HepG2 (cell line): ENCODE data around the gene COL18A1. TPM values are rescaled to one million over a fixed set of nuclear protein-coding genes. Genes with fewer than 3 reads are reported as not detected.

ENCODE experiments used
- HOXD1 ChIP-seq: sonication (generic); formaldehyde crosslinking; IDR thresholded peaks from 2 replicates; pipeline ENCODE4 v1.5.0; 2020; ENCODE audit warnings: missing genetic modification reagents
- IRX3 ChIP-seq: sonication (generic); formaldehyde crosslinking; IDR thresholded peaks from 2 replicates; pipeline ENCODE4 v1.8.1; 2023; ENCODE audit warnings: mild to moderate bottlenecking, low read depth, missing genetic modification reagents, borderline replicate concordance
- KMT2A ChIP-seq: sonication (generic); formaldehyde crosslinking; IDR thresholded peaks from 2 replicates; pipeline ENCODE4 v1.4.0; 2020; ENCODE audit warnings: missing genetic modification reagents
- MBNL3 ChIP-seq: fragments of 250-450 bp; sonication (Bioruptor Pico); conservative IDR thresholded peaks from 2 replicates; pipeline ENCODE4 v1.8.0; 2022; ENCODE audit warnings: mild to moderate bottlenecking, inconsistent platforms
- MIER3 ChIP-seq: IDR thresholded peaks from 2 replicates; pipeline ENCODE4 v1.6.1; 2016; ENCODE audit warnings: missing compliant biosample characterization, borderline replicate concordance
- RFXAP ChIP-seq: sonication (generic); formaldehyde crosslinking; IDR thresholded peaks from 2 replicates; pipeline ENCODE4 v1.4.0; 2020; ENCODE audit warnings: missing genetic modification reagents, borderline replicate concordance
- SNAI1 ChIP-seq: sonication (generic); formaldehyde crosslinking; IDR thresholded peaks from 2 replicates; pipeline ENCODE4 v1.5.0; 2020; ENCODE audit warnings: mild to moderate bottlenecking, missing genetic modification reagents, borderline replicate concordance
- ZNF20 ChIP-seq: sonication (generic); formaldehyde crosslinking; IDR thresholded peaks from 2 replicates; pipeline ENCODE4 v1.4.0; 2020; ENCODE audit warnings: mild to moderate bottlenecking, moderate library complexity, missing genetic modification reagents
- ZNF234 ChIP-seq: sonication (generic); formaldehyde crosslinking; conservative IDR thresholded peaks from 2 replicates; pipeline ENCODE4 v1.5.1; 2020; ENCODE audit warnings: mild to moderate bottlenecking, missing genetic modification reagents
- ZNF577 ChIP-seq: sonication (generic); formaldehyde crosslinking; IDR thresholded peaks from 2 replicates; pipeline ENCODE4 v1.4.0; 2020; ENCODE audit warnings: mild to moderate bottlenecking, low read depth, missing genetic modification reagents, borderline replicate concordance
- polyA plus RNA-seq, 8 experiments: library from polyadenylated mRNA; depleted of rRNA in 3 of 8; stranded (reverse) in 7 of 8; unstranded in 1 of 8; fragments of >200 nt; fragmentation: Illumina TruSeq in 4 of 8; extraction: Trizol in 4 of 8; gene quantifications; 2 replicates each; pipeline versions ENCODE4 v1.2.1 to v1.2.3, GENCODE V29; 2011 to 2016; ENCODE audit warnings: low read depth in 4 of 8, missing spikeins in 1 of 8, mixed read lengths in 1 of 8; ENCODE audit not compliant: insufficient read depth in 1 of 8
- total RNA-seq, 5 experiments: library from RNA; depleted of rRNA; stranded (reverse); fragments of >200 nt; fragmentation: Illumina TruSeq; extraction: Trizol; gene quantifications; 2 replicates each; pipeline ENCODE4 v1.2.3, GENCODE V29; 2016; ENCODE audit warnings: low read depth in 1 of 5
- TF ChIP-seq, protein P1 (sequence below): sonication (generic); formaldehyde crosslinking; IDR thresholded peaks from 2 replicates; pipeline ENCODE4 v1.4.0; 2020; ENCODE audit warnings: missing genetic modification reagents, borderline replicate concordance
- TF ChIP-seq, protein P2 (sequence below): sonication (generic); formaldehyde crosslinking; IDR thresholded peaks from 2 replicates; pipeline ENCODE4 v1.5.0; 2020; ENCODE audit warnings: mild to moderate bottlenecking, low read depth, missing genetic modification reagents, borderline replicate concordance
- TF ChIP-seq, protein P3 (sequence below): sonication (generic); formaldehyde crosslinking; conservative IDR thresholded peaks from 2 replicates; pipeline ENCODE4 v1.5.0; 2020; ENCODE audit warnings: missing genetic modification reagents
- TF ChIP-seq, protein P4 (sequence below): sonication (generic); formaldehyde crosslinking; IDR thresholded peaks from 2 replicates; pipeline ENCODE4 v1.5.1; 2020; ENCODE audit warnings: mild to moderate bottlenecking, missing genetic modification reagents, borderline replicate concordance
- TF ChIP-seq, protein P5 (sequence below): sonication (generic); formaldehyde crosslinking; conservative IDR thresholded peaks from 2 replicates; pipeline ENCODE4 v1.4.0; 2020; ENCODE audit warnings: missing genetic modification reagents

Gene COL18A1
- total and polyA plus RNA-seq, 2 of the 13 experiments (the other 11 are each of a cell fraction or from before 2014, with no cell fraction given), result 79.0 to 102 TPM

DNA sequence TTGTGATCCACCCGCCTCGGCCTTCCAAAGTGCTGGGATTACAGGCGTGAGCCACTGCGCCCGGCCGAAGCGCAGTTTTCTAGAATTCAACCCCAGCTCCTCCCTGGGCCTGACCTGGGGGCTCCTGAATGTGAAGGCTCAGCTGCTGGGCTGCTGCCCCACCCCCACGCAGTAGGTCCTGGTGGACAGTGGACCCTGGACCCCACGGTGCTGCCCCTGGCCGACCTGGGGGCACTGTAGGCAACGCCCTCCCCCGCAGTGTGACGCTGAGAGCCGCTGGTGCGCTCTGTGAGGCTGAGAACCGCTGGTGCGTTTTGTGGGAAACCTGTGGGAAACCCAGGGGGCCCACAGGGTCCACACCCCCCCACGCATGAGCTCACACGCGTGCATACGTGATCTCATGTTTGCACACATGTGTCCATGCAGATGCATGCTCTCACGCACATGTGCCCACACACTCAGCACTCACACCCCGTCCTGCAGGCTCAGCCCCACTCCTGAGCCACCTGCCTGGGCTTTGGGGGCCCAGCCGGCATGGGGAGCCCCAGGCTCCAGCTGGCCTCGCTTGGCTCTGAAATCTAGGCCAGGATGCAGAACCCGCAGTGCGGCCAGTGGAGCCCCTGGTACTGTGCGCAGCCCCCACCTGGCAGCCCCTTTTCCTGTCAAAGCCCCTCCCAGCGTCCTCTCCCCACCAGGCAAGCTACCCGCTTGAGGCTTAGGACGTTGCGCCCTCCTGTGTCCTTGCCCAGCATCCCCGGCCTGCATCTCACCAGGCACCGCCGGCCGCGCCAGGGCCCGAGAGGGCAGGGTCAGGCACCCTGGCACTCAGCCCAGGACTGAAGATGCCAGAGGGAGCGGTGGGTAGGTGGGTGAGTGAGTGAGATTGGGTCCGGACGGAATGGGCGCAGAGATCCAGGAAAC, 67.7 kb downstream of the COL18A1 start (continued):
- TF ChIP-seq, protein P1, sequence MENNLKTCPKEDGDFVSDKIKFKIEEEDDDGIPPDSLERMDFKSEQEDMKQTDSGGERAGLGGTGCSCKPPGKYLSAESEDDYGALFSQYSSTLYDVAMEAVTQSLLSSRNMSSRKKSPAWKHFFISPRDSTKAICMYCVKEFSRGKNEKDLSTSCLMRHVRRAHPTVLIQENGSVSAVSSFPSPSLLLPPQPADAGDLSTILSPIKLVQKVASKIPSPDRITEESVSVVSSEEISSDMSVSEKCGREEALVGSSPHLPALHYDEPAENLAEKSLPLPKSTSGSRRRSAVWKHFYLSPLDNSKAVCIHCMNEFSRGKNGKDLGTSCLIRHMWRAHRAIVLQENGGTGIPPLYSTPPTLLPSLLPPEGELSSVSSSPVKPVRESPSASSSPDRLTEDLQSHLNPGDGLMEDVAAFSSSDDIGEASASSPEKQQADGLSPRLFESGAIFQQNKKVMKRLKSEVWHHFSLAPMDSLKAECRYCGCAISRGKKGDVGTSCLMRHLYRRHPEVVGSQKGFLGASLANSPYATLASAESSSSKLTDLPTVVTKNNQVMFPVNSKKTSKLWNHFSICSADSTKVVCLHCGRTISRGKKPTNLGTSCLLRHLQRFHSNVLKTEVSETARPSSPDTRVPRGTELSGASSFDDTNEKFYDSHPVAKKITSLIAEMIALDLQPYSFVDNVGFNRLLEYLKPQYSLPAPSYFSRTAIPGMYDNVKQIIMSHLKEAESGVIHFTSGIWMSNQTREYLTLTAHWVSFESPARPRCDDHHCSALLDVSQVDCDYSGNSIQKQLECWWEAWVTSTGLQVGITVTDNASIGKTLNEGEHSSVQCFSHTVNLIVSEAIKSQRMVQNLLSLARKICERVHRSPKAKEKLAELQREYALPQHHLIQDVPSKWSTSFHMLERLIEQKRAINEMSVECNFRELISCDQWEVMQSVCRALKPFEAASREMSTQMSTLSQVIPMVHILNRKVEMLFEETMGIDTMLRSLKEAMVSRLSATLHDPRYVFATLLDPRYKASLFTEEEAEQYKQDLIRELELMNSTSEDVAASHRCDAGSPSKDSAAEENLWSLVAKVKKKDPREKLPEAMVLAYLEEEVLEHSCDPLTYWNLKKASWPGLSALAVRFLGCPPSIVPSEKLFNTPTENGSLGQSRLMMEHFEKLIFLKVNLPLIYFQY, result no peak
- TF ChIP-seq ZNF234 (CRISPR knock-in tag) (no peak), KMT2A (CRISPR knock-in tag) (no peak), ZNF20 (CRISPR knock-in tag) (no peak), MIER3 (CRISPR knock-in tag) (no peak), HOXD1 (CRISPR knock-in tag) (no peak), RFXAP (CRISPR knock-in tag) (0 out of 2 replicates have a peak, but pooled peaks have one; percentile 21), IRX3 (CRISPR knock-in tag) (no peak), SNAI1 (CRISPR knock-in tag) (no peak), ZNF577 (no peak), MBNL3 (no peak)
- TF ChIP-seq, protein P2, sequence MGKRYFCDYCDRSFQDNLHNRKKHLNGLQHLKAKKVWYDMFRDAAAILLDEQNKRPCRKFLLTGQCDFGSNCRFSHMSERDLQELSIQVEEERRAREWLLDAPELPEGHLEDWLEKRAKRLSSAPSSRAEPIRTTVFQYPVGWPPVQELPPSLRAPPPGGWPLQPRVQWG (CRISPR knock-in tag), result no peak
- TF ChIP-seq, protein P3, sequence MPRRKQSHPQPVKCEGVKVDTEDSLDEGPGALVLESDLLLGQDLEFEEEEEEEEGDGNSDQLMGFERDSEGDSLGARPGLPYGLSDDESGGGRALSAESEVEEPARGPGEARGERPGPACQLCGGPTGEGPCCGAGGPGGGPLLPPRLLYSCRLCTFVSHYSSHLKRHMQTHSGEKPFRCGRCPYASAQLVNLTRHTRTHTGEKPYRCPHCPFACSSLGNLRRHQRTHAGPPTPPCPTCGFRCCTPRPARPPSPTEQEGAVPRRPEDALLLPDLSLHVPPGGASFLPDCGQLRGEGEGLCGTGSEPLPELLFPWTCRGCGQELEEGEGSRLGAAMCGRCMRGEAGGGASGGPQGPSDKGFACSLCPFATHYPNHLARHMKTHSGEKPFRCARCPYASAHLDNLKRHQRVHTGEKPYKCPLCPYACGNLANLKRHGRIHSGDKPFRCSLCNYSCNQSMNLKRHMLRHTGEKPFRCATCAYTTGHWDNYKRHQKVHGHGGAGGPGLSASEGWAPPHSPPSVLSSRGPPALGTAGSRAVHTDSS, result no peak
- TF ChIP-seq, protein P4, sequence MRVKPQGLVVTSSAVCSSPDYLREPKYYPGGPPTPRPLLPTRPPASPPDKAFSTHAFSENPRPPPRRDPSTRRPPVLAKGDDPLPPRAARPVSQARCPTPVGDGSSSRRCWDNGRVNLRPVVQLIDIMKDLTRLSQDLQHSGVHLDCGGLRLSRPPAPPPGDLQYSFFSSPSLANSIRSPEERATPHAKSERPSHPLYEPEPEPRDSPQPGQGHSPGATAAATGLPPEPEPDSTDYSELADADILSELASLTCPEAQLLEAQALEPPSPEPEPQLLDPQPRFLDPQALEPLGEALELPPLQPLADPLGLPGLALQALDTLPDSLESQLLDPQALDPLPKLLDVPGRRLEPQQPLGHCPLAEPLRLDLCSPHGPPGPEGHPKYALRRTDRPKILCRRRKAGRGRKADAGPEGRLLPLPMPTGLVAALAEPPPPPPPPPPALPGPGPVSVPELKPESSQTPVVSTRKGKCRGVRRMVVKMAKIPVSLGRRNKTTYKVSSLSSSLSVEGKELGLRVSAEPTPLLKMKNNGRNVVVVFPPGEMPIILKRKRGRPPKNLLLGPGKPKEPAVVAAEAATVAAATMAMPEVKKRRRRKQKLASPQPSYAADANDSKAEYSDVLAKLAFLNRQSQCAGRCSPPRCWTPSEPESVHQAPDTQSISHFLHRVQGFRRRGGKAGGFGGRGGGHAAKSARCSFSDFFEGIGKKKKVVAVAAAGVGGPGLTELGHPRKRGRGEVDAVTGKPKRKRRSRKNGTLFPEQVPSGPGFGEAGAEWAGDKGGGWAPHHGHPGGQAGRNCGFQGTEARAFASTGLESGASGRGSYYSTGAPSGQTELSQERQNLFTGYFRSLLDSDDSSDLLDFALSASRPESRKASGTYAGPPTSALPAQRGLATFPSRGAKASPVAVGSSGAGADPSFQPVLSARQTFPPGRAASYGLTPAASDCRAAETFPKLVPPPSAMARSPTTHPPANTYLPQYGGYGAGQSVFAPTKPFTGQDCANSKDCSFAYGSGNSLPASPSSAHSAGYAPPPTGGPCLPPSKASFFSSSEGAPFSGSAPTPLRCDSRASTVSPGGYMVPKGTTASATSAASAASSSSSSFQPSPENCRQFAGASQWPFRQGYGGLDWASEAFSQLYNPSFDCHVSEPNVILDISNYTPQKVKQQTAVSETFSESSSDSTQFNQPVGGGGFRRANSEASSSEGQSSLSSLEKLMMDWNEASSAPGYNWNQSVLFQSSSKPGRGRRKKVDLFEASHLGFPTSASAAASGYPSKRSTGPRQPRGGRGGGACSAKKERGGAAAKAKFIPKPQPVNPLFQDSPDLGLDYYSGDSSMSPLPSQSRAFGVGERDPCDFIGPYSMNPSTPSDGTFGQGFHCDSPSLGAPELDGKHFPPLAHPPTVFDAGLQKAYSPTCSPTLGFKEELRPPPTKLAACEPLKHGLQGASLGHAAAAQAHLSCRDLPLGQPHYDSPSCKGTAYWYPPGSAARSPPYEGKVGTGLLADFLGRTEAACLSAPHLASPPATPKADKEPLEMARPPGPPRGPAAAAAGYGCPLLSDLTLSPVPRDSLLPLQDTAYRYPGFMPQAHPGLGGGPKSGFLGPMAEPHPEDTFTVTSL, result 0 out of 2 replicates have a peak, but pooled peaks have one; percentile 13
- TF ChIP-seq, protein P5, sequence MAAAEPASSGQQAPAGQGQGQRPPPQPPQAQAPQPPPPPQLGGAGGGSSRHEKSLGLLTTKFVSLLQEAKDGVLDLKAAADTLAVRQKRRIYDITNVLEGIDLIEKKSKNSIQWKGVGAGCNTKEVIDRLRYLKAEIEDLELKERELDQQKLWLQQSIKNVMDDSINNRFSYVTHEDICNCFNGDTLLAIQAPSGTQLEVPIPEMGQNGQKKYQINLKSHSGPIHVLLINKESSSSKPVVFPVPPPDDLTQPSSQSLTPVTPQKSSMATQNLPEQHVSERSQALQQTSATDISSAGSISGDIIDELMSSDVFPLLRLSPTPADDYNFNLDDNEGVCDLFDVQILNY, result no peak
